Stimulated activated CD4-positive, alpha-beta T cell treated with anti-CD3 and anti-CD28 coated beads, Interleukin-12 subunit alpha, Interleukin-12 subunit beta, amount 100 ng/mL, for 48 hours (primary cell): Measurements from ENCODE around the gene TEAD1.

Experiments
- DNase-seq, 3 donors: peaks; one replicate each; pipeline ENCODE4 v3.0.0-alpha.2; 2020; ENCODE audit warnings: low read depth in 2 of 3, low spot score in 1 of 3

TEAD1 gene

DNA sequence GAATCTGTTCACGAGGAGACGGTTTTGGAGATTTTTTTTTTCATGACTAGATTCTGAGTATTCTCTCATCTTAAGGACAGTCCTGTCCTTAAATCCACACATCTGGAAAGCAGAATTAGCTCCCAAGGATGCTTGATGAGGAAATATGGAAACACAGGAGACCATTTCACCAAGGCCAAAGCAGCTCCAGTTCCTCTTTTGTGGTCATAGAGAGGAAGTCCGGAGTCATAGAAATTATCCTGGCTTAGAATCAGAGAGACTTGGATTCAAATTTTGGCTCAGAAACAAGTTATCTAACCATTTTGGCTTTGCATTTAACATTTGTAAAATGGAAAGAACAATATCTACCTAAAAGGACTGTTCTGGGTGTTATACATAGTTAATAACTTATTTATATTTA, 7.3 kb upstream of the TEAD1 start:
- no peak for DNase-seq

DNA sequence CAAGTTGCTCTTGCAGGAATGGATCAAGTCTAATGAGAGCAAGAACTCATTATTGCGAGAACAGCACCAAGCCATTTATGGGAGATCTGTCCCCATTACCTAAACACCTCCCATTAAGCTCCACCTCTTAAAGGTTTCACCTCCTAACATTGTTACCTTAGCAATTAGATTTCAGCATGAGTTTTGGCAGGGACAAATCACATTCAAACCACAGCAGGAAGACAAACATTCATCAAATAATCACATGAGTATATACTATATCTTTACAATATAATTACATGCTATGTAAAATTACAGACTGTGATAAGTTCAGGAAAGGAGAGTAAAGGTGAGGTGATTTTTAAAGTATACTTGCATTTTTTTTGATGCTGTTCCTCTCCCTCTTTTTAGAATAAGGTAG, 6.6 kb upstream of the TEAD1 start:
- no peak for DNase-seq

DNA sequence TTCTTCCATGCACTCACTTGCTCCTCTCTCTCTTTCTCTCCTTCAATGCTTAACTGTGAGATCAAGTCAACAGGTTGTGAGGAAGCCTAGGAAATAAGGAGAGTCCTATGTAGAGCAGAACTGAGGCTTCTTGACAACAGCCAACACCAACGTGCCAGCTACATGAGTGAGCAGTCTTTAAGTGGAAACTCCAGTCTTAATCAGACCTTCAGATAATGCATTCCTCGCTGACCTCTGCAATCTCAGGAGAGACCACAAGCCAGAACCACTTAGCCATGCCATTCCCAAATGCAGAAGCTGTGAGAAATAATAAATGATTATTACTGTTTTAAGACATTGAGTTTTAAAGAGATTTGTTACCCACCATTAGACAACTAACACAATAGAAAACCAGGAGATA, 6.1 kb upstream of the TEAD1 start:
- DNase-seq: no peak

DNA sequence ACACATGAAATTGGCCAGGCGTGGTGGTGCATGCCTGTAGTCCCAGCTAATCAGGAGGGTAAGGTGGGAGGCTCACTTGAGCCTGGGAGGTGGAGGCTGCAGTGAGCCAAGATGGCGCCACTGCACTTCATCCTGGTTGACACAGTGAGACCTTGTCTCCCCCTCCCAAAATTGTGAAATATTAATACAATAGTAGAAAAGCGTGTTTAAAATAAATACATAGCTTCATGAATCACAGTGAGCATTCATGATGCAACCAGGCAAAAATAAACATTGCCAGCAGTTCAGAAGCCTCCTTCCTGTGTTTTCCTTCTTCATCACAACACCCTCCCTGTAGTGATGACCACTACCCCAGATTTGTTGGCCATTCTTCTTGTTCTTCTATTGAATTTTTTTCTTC, 4.3 kb upstream of the TEAD1 start:
- DNase-seq: no peak

DNA sequence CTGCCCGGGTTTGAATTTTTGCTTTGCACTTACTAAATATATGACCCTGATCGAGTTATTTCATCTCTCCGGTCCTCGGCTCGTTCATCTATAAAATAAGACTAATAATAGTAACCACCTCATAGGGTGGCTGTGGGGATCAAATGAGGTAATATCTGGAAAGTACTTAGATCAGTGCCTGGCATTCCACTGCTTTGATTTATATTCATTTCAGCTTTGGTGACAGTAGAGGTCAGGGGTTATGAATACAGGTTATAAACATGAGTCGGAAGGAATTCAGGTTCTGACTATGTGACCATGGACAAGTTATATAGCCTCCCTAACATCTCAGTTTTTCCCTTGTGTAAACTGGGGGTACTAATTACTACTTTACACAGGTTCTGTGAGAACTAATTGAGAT, 2.9 kb upstream of the TEAD1 start:
- no peak for DNase-seq

DNA sequence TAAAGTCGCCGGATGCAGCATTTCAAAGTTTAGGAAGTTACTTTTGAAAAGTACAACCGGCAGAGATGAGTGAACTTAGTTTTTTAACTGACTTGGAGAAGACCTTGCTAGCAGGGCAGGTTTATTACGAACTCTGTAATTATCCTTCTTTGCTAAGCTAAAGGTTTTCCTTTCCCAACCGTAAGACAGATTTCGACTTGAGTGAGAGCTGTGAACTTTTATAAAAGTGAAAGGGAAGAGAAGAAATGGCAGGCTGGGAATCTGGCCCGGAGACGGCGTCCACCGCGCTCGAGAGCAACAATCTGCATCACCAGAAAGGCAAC, 659 bp upstream of the TEAD1 start:
- no peak for DNase-seq

DNA sequence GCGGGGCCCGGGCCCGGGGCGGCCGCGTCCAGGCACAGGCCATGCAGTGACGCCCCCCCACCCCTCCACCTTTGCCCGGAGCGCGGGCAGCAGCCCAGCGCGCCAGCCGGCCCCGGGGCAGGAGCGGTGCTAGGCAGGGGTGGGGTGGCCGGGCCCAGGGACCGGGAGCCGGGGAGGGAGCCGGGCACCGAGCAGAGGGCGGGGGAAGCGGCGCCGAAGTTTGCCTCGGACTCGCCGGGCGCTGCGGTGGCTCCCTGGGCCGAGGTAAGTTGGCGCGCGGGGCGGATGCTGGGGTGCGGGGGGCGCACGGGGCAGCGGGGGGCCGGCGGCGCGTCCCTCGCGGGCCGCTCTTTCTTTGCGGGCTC, 332 bp downstream of the TEAD1 start:
- no peak for DNase-seq

DNA sequence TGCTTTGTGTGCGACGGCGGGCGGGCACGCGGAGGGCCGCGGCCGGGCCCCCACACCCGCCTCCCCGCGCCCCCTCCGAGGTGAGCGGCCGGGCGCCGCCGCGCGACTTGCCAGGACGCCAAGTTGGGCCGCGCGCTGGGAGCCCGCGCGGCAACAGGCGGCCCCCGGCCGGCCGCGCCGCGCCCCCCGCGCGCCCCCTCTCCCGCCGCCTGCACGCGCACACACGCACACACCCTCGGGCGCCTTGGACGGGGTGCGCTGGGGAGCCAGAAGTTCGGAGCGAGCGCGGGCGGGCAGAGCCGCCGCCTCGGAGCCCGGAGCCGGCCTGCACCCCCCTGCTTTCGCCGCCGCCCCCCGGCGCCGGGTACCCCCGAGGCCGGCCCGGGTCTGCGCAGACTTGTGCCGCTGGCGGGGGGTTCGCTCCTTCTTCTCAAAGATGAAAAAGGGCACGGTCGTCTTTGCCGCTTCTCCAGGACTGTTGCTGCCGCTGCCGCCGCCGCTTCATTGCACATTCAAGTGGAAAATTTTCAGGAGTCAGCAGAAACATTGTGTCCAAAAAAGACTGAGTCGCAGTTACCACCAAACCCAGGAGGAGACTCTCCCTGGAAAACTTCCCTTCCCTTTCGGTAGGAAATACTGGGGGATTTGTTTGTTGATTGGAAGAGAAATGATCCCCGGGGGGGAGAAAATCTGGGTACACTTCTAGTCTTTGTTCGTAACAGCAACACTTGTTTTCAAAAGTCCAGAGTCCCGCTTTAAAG, 895 bp downstream of the TEAD1 start:
- no peak for DNase-seq

DNA sequence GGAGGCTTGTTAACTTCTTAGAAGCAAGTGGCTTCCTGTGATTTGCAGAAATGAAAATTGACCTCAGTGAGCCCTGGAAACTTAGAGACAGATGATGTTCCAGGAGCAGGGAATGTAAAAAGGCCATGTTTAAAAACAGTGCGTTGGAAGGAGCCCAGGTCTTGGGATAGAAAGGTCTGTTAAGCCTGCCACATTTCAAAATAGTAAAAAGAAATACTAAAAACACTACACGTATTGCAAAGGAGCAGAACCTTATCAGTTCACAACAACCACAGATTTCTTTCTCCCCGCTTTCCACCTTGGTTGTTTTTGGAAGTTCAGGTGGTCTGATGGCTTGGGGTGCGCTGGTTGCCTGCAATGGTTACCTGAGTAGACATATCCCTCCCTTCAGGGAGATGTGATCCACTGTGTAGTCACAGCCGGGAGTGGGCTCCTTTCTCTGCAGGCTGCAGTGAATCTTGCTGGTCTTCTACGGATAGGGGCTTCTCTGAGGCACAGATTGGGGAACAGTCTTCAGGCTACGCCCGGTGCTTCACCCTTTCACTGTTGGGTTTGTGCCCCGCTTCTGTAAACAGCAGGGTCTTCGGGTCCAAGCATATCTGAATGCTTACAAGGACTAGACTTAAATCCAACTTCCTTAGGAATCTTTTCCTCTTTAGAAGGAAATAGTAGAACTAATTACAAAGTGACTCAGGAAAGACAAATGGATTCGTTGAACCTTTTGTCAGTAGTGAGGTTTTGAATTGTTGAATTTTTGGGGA, 1.9 kb downstream of the TEAD1 start:
- DNase-seq: no peak

DNA sequence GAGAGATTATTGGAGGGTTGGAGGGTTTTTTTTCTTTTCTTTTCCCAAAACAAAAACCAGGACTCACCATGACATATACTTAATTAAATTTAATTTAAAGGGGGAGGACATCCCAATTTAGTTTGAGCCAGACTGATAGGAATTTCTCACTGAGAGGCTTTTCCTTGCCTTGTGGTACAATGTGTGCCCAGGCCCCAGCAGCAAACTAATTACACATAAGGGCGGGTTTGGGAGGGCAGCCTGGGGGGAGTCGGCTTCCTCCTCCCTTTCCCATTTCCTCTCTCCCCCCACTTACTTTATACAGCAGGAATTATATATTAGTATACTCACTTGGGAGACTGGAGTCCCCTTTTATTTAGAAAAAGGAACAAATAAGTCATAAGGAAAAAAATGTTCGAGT, 2.9 kb downstream of the TEAD1 start:
- no peak for DNase-seq

DNA sequence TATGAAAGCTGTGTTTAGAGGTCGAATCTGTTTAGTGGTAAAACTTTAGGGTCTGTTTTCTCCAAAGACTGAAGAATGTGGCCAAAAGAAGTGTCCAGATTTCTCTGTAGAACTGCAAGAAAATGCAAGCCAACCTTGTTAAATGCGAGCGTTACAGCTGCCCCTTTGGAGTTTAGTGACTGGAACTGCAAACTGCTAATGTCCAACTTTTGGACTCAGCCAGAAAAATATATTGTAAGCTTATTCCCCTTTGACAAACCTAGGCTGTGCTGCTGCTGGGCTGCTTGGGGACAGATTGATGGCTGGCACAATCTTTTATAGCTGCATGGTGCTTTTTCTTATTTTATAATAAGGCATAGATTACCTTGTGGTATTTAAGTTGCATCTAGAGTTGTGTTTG, 3.9 kb downstream of the TEAD1 start:
- DNase-seq: no peak

DNA sequence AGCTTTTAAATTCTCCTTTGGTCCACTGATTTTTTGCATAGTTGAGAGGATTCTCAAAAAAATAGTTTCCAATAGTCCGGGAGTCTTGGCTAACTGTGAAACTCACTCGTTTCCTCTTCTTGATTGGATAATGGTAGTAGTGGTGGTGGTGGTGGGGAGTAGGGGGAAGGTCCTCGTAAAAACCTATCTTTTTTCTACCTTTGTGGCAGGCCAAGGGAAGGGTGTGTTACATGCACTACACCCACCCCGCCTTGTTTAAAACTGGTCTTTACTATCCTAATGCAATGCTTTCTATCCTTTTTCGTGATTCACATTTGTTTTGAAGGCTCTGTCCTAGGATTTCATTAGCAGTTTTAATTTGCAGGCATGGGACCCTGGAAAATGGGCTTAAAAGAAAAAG, 4.8 kb downstream of the TEAD1 start:
- no peak for DNase-seq

DNA sequence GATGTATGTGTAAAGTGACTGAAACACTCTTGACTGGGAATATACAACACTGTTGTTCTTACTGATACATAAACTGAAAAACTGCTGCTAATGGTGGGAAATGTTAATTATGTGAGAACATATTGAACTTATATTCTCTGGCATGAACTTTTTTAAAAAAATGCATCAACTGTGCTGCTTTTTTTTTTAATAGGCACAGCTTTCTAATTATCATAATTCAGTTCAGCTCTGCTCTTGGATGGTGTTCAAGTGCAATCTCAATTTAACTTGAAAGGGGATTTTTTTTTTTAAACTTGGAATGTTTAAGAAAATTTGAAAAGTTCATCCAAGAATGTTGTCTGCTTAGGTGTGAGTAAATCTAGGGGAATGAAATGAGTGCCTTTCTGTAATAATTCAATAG, 5.2 kb downstream of the TEAD1 start:
- DNase-seq: no peak

DNA sequence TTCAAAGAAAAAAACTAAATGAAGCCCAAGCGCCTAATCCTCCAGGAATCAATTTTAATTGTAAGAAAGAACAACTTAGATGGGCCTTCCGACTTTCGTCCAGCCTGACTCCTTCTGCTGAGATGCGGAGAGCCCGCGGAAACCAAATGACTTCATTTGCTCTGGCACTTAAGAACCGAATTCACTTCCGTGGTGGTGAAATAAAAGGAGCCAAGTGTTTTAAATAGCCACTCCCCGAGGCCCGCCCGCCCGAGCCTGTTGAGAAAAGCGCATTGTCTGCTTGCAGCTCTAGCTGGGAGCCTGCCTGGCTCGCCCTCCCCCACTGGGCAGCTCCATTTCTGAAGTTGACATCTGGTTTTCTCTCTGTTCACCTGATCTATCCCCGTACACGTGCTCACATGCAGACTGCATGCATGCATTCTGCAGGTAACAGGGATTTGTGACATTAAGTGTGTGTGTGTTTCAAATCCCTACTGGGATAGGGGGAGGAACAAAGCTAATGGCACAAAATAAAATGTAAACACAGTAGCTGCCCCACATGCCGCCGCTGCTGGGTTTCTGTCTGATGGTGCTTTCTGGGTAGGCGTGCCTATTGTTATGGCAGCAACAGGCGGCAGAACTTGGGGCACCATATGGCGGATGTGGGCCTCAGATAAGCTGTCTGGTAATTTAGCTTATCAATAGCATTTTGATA, 6.2 kb downstream of the TEAD1 start:
- DNase-seq: no peak

DNA sequence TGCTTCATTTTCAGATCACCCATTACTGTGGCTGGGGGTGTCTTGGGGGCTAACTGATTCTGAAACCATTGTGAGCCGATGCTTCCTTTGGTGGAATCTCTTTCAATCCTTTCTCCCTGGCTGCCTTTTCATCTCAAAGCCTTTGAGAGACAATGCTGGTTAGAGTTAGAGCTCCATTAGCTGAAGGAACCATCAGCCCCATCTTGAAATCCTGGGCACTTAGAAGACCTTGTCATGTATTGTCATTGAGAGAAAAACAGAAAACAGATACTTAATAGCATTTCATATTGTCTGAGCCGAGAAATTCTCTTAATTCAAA, 6.7 kb downstream of the TEAD1 start:
- DNase-seq: no peak

DNA sequence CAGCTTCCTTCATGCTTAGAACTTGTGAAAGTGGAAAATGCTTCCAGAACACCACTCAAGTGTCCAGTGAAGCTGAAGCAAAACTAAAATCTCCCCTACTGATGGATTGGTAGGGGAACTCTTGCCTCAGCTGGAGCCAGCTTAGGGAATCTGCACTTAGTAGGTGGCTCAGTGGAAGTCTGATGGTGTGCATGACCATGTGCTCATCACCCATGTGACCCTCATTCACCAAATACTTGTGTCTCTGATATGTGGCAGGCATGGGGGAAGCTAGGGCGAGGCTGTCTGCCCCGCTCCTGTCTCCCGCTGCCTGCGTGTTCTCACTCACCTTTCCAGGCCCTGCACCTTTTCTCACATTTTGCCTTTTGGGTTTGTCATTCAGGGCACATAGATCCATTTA, 7.2 kb downstream of the TEAD1 start:
- no peak for DNase-seq

DNA sequence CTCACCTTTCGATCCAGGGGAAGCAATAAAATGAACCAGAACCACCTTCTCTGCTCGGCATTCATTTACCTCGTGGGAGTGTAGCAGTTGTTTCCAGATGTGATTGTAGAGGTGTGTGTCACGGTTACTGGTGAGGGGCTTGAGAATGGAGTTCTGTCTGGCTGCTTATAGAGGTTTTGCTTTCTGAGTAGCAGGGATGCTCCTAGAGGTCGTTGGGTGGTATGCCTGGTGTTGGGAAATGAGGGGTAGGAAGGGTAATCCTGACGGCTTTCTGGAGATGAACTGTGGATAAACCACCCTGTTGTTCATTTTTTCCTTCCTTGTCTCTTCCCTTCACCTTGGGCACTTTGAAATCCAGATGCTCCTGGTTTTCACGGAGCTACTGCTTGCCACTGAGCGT, 8.1 kb downstream of the TEAD1 start:
- no peak for DNase-seq

DNA sequence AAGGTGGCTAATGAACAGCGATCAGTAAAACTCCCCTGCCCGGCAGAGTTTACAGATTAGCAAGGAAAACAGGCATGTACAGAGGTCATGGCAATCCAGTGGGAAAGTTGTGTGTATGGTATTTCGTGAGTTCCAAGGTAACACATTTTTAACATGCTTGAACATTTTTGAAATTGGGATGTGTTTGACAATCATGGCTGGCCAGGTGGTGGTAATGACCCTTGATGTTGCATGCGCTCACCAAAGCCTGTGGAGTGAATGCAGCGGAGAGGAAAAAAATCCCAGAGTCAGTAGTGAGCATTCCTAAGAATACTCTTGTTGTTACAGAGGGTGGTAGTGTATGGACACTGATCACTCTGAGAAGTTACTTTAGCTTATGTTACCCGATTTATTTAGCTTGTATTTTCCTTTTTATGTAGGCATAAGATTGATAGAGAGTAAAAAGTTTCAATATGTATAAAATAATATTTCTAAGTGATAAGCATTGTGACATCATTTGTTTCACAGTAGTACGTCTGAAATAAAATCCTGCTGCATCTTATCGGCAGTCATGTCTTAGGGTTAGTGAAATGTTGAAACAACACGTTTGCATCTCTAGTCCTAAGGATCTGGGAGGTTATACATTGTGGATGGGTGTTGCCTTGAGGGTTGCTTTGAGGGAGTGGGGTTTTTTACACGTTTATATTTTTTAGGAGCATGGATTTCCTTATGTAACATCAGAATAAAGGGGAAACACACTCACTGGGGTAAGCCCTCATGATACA, 8.7 kb downstream of the TEAD1 start:
- DNase-seq: no peak

DNA sequence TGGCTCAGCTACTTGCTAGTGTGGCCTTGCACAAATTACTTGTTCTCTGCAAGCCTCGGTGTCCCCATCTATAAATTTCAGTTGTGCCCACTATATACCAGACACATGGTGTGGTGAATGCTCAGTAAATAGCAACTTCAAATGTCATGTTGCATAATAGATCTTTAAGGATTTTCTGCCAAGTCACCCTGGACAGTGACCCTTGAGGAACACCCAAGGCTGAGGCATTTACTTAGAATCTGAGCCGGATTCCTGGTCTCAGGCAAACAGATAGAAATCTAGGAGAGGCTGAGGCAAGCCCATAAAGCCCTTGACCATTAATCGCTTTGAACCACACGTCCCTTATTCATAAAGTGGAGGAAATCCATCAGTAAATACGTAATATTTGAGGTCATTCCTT, 9.7 kb downstream of the TEAD1 start:
- DNase-seq: no peak

DNA sequence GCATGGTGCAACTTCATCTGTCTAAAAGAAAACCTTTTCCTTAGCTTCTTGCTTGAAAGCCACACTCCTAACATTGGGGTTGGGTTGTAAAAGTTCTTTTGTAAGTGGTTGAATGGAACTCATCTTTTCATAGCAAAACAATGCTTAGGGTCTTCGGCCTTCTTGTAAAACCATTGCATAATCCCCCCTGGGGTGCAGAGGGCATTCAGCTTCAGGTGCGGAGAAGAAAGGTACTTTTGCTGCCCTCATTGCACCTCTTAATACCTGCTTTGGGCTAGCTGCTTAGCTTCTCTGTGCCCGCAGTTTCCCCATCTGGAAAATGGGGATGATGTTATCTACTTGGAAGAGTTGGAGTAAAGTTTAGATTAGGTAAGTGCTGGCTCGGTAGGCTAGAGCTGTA, 10.1 kb downstream of the TEAD1 start:
- DNase-seq: no peak

DNA sequence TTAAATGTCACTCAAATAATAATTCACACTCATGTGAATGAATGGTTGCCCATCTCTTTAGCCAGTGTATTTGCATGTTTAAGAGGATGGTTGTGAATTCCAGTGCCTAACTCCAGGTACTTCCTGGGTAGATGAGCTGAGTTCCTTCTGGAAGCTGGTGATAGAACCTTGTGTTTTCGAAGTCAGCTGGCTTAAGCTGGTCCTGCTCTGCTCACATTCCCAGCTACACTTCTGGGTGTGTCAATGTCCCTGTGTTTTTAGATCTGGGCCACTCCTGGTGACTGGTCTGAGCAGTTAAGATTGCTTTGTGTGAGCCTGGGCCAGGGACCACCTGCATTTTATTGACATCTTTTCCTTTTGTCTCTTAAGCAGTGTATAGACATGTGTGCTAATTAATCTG, 10.6 kb downstream of the TEAD1 start:
- no peak for DNase-seq

DNA sequence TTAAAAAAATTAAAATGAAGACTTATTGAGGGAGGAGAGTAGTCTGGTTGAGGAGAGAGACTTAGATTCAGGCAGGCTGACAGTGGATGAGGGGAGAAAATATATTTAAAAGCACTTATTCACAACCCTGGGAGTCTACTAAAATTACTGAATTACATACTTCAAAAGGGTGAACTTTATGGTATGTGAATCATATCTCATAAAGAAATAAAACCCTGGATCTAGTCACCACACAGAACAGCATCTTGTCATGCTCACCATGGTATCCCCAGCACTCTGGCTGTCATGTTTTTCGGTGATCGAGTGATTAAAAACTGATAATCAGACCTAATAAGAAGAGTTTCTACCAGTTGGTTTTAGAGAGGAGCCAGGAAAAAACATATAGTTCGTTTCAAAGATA, 11.0 kb downstream of the TEAD1 start:
- DNase-seq: no peak
